HG03196 (cell line): Measurements from ENCODE around the gene PDE9A.

ENCODE experiments used
- ATAC-seq: cut with Tn5 transposase; IDR thresholded peaks from one replicate; pipeline ENCODE4 v1.9.1; 2021; ENCODE audit not compliant: unreplicated experiment

The PDE9A gene

DNA sequence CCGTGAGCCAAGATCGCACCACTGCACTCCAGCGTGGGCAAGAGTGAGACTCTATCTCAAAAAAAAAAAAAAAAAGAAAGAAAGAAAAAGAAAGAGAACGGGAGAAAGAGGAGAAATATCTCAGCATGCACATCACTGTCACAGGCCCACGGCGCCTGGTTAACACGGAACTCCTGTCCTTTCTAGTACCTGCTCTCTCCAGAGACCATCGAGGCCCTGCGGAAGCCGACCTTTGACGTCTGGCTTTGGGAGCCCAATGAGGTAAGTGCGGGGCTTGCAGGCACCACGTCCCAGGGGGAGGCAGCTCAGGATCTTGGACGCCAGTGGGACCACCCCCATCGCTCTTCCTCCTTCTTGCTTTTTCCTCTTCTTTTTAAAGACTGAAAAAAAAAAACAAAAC, 100.4 kb downstream of the PDE9A start:
- ATAC-seq, result no peak

DNA sequence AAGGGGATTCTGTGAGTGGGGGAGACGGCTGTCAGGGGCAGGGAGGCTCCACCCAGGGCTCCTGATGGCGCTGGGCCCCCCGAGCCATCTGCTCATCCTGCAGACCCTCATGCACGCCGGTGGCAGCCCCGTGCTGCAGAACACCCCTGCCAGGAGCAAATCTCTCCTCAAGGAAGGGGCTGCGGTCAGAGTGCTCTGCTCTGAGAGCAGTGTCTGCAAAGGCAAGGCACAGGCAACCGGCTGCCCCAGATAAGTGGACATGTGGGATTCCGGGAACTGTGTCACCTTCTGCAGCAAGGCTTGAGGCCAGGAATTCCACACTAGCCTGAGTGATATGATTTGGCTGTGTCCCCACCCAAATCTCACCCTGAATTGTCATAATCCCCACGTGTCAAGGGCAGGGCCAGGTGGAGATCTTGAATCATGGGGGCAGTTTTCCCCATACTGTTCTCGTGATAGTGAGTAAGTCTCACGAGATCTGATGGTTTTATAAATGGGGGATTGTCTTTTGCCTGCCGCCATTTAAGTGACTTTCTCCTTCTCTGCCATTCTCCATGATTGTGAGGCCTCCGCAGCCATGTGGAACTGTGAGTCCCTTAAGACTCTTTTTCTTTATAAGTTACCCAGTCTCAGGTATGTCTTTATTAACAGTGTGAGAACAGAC, 101.0 kb downstream of the PDE9A start:
- no peak for ATAC-seq

DNA sequence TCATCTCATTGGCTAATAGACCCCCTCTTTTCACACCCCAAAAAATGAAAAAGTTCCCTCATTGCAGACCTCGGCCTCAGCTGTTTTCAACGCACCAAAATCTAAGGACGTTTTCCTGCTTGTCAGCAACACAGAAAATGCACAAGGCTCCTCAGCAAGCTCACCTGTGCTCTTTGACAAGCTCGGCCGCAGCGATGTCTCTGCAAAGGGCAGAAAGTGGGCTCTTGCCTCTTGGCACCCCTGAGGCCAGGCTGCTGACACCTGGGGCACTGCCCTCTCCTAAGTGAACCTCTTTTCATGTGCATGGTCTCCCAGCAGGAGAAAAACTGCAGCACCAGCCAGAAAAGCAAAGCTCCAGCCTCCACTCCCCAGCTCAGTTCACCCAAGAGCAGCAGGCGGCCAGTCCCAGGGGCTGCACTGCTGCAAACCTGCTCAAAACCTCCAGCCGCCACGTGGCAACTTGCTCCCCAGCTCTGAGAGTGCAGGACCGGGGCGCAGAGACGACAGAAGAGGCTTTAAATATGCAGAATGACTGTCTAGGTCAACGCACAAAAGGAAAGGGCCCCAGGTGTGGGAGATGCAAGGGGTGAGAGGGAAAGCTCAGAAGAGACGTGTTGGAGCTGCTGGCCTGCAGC, 101.7 kb downstream of the PDE9A start:
- ATAC-seq, result no peak

DNA sequence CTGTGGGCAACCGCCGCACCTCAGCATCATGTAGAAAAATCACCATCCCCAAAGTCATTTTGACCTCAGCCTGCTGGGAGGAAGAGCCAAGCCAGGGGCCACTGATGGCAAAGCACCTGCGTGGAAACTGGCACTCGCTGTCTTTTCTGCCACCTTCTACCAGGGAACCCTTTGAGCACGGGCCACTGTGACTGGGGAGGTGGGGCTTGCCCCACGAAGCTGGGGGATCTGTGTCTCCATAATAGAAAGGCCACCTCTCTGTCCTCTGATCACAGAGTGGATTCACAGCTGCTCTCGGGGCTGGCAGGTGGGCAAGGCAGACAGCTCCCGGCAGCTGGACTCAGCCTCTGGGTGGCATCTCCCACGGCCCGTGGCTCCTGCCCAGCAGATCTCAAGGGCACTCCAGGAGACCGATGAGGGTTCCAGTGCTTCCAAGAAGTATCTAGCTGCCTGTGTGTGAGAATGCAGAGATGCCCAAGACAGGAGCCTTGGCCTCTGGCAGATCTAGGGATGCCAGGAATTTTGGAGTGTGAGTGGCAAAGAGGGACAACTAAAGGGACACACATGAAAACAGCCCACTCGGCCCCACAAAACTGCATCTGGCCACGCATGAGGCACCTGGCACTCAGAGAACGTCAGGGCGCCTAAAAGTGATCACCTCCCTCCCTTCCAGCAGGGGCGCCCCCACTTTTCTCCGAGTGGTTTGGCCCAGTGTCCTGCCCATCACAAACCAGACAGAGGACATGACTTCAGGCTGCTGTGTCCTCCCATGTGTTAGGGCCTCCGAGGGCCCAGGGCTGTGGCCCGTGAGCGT, 102.6 kb downstream of the PDE9A start:
- no peak for ATAC-seq

DNA sequence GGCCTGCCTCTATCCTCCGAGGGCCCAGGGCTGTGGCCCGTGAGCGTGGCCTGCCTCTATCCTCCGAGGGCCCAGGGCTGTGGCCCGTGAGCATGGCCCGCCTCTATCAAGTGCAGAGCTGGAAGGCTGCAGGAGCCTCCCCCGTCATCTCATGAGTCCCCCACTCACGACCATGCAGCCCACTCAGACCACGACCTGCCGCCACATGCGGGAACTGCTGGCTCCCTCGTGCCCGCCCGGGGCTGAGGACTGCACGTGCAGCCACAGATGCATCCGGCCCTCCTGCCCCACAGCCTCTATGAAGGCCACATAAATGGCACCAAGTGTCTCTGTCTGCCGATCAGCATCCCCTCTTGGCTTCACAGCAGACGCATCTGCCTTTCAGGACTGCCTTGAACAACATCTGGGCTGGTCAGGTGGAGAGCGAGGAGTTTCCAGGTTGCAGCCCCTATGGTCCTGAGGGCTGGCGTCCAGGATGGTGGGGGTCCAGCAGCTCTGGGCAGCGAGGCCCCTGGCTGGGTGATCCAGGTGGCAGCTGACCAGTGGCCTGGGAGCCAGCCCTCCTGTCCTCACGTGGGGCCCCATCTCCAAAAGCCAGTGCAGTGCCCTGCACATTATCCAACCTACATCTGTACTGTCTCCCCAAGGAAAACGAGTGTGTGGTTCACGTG, 103.3 kb downstream of the PDE9A start:
- ATAC-seq, result no peak

DNA sequence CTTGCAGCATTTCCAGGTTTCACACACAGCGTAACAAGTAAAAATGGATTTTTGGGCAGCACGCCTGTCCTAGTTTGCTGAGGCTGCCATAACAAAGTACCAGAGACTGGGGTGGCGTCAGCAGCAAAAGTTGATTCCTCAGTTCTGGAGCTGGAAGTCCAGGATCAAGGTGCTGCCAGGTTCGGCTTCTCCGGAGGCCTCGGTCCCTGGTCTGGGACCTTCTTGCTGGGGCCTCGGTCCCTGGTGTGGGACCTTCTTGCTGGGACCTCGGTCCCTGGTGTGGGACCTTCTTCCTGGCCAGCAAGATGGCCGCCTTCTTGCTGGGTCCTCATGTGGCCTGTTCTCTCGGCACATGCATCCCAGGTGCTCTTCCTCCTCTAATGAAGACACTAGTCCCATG, 104.0 kb downstream of the PDE9A start:
- no peak for ATAC-seq

DNA sequence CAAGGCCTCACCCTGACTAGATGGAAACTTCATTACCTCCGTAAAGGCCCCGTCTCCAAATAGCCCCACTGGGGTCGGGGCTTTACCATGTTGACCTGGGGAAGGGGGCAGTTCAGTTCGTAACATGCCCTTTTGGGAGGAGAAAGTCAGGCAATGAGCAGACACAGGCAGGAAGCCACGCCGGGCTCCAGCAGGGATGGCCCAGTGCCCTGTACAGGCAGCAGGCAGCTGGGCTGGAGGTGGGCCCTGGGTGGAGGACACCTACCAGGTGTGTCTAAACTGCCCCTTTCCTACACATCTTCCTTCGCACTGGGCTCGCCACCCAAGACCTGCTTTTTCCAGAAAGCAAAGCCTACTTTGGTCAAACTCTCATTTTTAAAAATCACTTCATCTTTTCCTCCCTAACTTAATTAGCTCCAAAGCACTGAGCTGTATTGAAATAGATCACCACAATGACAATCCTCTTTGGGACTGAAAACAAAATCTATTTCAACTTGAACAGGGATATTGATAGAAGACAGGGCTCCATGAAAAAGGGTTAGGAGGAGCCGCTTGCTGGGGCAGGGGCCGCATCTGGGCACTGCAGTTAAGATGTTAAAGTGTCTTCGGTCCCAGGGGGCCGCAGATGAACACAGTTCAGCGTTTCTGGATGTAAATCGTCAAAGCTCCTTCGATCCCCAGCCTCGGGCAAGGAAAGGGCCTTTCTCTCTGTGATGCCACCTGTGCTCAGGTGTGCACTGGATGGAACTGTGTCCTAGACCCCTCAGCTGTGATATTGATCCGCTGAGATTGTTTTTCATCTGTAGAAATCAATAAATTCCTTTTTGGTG, 104.6 kb downstream of the PDE9A start:
- ATAC-seq, result no peak

DNA sequence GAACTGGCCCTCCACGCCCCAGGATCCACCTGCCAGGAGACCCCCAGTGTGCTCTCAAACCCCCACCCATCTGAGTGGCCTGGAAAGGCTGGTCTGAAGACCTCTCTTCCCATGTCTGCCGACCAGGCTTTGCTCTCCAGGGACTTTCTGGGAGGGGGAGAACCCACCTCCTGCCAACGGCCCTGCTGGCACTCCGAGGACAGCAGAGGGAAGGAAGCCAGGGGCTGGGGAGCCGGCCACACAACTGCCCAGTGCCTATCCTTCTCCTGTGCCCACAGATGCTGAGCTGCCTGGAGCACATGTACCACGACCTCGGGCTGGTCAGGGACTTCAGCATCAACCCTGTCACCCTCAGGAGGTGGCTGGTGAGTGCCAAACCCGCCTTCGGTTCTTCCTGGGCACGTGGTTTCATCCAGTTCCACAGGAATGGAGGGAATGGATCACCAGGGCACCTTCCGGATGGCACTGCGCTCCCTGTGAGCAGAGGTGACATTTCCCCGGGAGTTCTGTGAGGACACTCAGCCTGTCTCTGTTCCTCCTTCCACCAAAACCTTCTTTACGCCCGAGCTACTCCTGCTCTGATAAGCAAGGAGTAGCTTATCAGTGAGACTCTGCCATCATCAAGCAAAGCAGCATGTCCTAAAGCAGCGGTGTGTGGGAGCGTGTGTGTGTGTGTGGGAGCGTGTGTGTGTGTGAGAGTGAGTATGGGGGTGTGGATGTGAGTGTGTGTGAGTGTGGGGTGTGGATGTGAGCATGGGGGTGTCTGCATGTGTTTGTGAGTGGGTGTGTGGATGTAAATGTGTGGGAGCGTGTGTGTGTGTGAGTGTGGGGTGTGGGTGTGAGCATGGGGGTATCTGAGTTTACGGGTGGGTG, 105.5 kb downstream of the PDE9A start:
- ATAC-seq, result no peak

DNA sequence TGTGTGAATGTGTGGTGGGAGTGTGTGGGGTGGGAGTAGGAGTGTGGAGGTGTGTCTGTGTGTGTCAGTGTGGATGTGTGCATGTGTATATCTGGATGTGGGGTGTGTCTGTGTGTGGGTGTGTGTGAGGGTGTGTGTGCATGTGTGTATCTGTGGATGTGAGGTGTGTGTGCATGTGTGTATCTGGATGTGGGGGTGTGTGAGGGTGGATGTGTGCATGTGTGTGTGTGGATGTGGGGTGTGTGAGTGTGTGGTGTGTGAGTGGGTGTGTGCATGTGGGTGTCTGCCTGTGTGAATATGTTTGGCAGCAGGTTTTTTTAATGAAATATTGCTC, 106.1 kb downstream of the PDE9A start:
- no peak for ATAC-seq

DNA sequence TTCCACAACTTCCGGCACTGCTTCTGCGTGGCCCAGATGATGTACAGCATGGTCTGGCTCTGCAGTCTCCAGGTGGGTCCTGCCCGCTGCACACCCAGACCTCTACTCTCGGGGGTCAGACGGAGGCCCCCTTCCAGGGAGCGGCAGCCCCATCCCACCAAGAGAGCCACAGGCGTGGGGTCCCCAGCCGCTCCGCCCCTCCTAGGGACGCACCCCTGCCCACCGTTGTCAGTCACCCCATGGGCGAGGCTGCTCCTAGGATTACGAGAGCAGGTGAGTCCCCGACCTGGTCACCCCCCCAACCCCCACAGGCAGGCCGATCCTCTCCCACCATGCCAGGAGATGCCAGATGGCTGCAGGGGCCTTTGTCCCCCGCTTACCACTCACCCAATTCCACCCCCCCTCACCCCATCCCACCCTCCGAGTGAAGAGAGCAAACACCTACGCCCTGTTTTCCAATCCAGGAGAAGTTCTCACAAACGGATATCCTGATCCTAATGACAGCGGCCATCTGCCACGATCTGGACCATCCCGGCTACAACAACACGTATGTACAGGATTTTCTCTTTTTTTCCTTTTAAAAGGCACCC, 107.0 kb downstream of the PDE9A start:
- no peak for ATAC-seq

DNA sequence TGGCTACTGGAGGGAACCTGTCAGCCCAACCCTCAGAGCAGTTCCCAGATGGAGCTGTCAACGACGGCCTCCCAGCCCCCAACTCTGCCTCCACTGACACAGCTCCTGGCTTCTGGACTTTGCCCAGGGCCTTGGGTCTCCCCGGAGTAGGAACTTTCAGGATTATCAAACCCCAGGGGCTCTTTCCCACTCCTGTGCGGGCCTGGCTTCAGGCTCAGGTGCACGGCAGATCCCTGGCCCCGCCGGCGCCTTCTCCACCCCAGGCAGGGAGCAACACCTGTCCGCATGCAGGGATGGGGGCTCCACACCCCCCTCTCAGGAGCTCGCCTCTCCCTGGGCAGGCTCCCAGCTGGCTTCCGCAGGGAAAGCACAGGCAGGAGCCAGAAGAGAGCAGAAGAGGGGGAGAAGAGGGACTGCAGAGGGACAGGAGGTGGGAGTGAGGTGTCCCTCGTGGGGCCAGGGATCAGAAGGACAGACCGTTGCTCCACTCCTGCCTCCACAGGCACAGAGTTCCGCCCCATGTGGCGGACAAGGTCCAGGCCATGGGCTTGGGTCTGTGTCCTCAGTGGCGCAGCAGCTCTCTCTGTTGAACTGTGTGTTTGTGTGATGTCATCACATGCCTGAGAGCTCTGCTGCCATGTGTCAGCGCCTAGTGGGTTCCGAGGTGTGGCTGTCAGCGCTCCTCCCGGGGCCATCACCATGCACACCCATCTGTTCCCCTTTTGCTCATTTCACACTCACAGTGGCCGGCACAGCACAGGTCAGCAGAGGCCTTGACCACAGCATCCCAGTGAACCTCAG, 107.7 kb downstream of the PDE9A start:
- no peak for ATAC-seq

DNA sequence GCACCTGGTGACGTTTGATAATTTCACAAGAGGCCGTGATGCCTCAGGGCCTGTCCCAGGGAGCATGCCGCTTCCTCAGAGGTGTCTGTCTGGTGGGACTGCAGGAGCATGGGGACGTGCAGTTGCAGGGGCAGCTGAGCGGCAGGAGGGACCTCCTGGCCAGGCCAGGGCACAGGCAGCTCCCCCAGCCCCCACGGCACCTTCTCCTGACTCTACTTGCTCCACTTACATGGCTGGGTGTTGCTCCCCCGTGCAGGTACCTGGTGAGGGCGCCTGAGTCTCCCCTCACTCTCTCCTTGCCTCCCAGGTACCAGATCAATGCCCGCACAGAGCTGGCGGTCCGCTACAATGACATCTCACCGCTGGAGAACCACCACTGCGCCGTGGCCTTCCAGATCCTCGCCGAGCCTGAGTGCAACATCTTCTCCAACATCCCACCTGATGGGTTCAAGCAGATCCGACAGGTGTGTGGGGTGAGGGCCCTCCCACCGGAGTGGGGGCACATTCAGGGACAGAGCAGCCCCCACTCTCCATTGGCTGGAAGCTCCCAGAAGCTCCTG, 108.4 kb downstream of the PDE9A start:
- no peak for ATAC-seq

DNA sequence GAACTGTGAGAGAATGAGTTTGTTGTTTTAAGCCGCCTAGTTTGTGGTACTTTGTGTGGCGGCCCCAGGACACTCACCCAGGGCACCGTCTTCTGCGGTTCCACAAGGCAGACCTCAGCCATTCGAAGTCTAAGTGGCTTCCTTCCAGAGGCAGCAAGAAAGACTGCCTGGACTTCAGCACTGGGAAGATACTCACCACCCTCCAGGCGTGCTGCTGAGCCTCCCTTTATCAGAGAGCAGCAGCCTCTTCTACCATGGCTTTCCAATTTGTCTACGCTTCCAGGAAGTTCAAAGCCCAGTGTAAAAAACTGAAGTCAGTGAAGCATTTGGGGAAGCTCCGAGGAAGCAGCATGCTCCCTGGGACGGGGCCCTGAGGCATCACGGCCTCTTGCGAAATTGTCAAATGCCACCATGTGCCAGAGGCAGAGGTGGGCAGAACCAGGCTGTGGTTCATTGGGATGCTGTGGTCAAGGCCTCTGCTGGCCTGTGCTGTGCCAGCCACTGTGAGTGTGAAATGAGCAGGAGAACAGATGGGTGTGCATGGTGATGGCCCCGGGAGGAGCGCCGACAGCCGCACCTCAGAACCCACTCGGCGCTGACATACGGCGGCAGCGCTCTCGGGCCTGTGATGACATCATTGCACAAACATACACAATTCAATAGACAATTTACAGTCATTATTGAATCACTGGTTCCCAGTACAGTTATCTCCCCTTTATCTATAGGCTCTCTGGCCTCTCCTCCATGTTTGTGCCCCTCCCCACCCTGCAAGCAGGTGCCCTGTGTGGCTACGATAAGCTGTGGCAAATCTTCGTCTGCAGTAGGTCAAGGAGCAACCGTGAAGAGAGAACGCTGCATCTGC, 110.4 kb downstream of the PDE9A start:
- ATAC-seq, result no peak

DNA sequence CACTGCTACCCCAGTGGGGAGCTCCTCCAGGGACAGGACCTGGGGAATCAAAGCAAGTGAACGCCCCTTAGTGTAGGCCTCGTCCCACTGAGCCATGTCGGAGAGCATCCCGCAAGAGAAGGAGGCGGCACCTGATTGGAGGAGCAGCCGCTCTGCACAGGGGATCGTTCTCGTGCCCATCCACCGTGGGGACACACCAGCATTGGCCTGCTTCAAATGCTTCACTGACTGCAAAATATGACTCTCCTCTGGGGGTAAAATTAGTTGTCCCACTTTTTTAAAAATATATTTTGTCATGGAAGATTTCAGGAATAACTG, 111.0 kb downstream of the PDE9A start:
- no peak for ATAC-seq

DNA sequence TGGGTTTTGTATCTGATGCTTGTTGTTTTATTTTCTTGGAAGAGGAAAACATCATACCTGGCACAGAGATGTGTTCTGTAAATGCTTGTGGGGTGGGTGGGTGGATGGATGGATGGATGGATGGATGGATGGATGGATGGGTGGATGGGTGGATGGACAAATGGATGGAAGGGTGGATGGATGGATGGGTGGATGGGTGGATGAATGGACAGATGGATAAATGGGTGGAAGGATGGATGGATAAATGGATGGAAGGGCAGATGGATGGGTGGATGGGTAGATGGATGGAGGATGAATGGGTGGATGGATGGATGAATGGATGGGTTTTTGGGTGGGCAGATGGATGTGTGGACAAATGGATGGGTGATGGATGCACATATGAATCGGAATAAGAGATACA, 111.5 kb downstream of the PDE9A start:
- no peak for ATAC-seq

DNA sequence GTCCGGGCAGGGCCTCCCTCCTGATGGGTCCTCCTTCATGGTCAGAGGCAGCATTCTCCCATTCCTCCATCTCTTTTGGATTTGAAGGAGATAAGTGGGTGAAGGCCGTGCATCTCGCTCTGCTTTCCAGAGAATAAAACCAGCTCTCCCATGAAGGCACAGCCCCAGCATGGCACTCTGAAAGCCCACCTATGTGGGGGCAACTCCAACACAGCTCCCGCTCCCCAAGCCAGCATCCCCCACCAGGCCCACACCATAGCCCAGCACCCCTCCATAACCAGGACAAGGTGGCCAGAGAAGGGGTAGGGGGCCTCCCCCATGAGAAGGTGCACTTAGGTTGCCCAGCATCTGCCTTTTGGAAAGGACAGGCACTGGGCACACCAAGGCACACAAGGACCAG, 112.2 kb downstream of the PDE9A start:
- no peak for ATAC-seq

DNA sequence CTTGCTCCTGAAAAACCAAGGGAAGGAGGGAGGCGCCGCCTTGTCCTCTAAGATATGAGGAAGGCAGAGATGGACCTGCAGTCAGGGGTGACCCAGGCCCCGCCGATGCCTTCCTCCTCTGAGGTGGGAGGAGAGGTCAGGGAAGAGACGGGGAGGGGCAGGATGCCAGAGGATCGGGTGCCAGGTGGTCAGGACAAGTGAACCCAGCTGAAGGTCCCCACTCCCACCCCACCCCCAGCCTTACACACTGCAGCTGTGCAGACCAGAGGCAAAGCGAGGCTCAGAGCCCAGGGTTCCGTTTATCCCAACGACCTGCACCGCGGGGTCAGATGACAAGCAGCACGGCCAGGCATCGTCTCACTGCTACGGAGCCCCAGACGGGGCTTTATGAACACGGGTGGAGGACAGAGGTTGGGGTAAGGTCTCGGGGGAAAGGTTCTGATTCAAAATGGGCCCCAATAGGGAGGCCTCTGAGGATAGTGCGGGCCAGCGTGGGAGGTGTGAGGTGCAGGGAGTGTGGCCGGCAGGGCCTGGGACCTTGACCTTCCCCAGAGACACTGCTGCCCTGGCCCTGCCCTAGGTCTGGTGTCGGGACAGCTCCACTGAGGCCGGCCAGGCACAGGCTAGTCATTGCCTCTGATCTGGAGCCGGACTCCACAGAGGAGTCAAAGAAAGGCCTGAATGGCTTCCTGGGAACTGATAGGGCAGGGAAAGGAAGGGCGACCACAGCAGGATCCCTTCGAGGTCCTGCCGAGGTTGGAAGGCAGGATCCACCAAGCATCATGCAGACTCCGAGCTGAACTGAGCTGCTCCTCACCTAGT, 113.5 kb downstream of the PDE9A start:
- ATAC-seq, result no peak
